Activated naive CD4-positive, alpha-beta T cell treated with Interleukin-2 at 50 U/mL for 16 hours (primary cell): ENCODE results near the gene LRP5.

Experiments used
- DNase-seq: peaks from one replicate; pipeline ENCODE4 v3.0.0-alpha.2; 2020

The LRP5 gene

GRCh38 chr11:68312117-68312779, at the start of gene LRP5:
Gene LRP5 (plus strand): TSS chr11:68312591. CDS start chr11:68312715, 124 bp downstream.
- DNase-seq, result no peak

GRCh38 chr11:68263444-68264035, 48.9 kb upstream of the LRP5 start:
- DNase-seq, result no peak

GRCh38 chr11:68264244-68264643, 48.1 kb upstream of the LRP5 start:
- no peak for DNase-seq

DNA sequence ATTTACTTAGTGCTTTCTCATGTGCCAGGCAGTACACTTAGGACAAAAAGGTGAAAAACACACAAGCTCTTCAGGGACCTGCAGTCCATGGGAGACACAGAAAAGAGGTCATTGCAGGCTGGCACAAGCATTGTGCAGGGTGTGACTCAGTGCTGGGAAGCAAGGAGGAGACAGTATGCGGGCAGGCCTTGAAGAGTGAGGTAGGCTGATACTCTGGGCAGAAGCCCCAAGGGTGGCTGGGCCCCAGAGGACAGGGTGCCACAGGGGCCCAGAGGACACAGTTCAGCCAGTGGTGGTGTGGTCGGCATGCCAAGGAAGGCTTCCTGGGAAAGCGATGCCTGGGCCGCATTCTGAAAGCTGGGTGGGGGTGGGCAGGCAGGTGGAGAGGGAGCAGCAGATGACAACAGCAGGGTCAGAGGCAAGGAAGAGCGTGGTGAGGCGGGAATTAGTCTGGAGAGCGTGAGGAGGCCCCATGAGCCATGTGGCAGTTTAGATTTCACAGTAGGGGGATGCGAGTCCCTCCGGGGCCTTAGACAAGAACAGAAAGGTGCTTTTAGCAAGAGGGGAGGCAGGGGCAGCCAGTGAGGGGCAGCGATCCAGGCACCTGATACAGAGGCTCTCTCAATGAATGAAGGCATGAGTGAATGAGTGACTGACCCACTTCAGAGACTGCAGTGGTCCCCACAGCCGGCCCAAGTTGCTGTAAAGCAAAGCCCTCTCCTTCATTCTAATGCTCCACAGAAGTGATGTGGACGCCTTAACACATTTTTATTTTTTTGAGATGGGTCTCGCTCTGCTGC, 47.5 kb upstream of the LRP5 start:
- DNase-seq, result no peak

- no peak for DNase-seq
Observed at GRCh38 chr11:68266121-68266891, 46.1 kb upstream of the LRP5 start.

DNA sequence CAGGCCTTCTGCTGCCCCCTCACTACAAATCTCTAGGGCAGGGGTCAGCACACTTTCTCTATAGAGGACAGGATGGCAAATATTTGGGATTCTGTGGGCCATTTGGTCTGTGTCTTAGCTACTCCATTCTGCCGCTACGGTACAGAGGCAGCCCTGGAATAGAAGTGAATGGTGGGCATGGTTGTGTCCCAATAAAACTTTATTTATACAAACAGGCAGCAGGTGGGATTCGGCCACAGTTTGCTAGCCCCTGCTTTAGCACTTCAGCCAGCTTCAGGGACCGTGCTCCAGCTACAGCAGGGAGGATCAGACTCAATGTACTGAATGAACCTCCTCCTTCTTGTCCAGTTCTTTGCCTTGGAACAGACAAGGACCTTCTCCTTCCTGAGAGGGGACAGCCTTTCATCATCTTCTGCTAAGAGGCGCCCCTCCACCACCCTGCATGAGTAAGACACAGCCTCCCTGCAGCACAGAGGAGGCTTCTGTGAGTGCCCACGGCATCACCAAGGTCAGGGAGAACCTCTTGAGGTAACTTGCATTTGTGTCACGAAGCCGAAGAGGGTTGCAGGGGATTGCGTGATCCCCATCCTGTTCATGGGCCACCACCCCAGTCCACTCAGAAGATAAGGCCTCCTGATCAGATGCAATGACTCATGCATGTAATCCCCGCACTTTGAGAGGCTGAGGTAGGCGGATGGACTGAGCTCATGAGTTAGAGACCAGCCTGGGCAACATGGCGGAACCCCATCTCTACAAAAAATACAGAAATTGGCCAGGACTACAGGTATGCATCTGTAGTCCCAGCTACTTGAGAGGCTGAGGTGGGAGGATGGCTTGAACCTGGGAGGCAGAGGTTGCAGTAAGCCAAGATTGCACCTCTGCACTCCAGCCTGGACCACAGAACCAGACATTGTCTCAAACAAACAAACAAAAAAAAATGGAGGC, 45.2 kb upstream of the LRP5 start:
- DNase-seq, result no peak

- DNase-seq, result no peak
Observed at GRCh38 chr11:68267881-68268240, 44.5 kb upstream of the LRP5 start.

DNA sequence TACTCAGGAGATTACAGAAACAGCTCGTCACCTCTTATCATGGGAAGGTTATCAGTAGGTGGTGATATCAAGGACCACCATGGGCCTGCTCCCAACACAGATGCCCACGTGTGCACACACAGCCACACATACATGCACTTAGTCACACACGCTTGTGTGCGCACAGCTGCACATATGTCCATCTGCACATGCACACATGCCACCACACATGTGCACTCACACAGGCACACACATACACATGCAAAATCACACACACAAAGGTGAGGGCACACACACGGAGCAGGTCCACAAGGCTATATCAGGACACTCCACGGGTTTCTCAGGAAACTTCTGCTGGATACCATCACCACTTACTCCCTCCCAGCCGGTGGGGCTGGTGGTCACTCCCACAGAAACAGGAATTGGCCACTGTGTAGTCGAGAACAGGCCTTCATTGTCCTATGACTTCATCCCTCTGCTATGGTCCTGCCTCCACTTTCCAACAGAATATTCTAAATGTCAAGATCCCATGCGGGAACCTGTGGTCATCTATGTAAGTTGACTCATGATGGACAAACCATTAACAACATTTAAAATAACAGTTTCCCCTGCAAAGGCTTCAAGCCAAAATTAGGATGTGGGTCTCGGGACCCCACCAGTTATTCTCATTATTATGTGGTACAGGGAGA, 42.8 kb upstream of the LRP5 start:
- no peak for DNase-seq

DNA sequence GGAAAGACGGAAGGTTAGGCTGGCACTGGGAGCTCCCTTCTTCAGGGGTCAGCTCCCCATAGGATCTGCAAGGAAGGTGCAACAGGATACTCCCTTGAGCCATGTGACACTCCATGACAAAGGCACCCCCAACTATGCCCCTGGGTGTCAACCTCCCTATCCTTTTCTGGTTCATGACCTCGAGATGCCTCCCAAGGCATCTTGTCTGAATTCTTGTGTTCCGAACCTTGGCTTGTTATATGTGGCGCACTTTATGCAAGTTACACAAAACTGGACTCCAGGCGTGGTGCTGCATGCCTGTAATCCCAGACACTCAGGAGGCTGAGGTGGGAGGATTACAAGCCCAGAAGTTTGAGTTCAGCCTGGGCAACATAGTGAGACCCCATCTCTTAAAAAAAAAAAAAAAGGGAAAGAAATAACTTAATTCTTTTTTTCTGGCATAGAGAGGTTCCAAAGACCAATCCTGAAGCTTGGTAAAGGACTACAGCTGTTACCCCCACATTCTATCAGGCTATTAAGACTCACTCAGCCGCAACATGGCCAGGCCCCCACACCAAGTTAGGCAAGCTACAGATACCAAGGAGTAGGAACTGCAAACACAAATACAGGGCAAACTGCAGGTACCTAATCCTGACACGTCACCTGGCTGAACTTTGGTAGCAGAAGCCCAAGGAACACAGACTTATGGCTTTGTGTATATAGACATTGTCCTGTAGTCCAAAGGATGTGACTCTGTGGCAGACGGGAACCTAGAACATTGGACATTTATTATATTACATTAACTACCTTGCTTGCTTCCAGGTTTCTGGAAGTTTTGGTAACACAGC, 42.0 kb upstream of the LRP5 start:
- no peak for DNase-seq

DNA sequence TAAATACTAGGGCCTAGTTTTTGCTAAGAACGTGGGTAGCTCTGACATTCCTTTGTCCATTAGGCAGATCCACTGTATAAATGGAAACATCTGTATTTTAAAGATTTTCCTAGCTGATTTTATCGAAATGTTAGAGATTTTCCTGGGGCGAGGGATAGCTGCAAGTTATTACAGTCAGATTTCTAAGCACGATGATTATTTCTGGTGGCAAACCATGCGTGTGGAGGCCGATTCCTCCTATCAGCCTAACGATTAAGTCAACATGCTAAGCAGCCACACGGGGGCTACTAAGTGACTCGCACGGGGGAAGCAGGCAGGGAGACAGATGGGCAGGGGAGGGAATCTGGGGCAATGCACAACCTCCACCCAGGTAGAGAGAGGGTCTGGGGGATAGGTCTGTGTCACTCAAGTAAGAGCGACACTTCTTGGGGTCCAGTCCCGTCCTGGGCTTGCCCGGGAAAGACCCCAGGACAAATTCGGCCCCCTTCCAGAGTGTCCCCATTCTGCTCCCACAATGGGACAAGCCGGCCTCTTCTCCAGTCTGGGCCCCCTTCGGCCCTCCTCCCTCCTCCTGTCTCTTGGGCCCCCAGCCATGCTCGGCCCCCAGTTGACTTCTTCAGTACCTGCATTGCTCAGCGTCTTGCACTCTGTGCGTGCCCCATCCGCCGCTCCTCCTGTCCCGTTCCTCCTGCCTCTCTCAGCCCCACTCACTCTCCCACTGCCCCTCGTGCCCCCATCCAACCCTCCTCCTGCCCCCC, 41.2 kb upstream of the LRP5 start:
- peak; percentile 55 for DNase-seq

DNA sequence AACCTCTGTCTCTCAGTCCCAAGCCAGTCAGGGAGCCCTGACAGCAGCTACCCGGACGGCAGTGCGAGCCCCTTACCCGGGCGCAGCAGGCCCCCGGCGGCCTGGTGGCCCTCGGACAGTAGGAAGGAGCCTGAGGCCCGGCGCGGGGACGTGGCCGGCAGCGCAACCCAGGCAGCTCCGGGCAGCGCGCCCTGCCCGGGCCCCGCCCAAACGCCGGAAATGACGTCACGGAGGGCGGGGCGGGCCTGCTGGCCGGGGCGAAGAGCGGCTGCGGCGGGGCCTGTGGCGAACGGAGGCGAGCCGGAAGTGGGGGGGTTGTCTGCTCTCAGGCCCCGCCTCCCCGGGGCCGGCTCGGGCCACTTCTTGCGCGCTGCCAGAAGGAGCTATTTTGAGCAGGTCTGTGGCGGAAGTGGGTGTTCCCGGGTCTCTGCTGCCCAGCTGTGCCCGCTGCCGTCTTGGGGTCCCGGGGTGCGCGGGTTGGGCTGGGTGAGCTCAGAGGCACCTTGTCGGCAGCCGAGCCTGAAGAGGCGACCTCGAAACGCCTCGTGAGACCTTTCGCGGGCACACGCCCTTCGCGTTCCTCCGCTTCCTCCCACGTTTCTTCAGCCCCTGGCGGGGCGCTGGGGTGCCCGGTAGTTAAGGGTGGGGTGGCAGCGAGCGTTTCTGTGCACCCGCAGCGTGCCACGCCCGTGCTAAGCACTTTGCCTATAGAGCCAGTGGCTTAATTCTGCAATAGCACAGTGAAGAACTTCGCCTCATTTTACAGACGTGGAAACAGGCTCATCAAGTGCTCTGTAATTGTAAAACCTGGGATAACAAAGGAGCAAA, 40.4 kb upstream of the LRP5 start, which contains the start of gene C11orf24:
C11orf24 (minus strand) TSS at position 193 of the 828 bp plus-strand sequence. CDS start 8,206 bp downstream, outside the sequence.
- peak; percentile 93 for DNase-seq

DNA sequence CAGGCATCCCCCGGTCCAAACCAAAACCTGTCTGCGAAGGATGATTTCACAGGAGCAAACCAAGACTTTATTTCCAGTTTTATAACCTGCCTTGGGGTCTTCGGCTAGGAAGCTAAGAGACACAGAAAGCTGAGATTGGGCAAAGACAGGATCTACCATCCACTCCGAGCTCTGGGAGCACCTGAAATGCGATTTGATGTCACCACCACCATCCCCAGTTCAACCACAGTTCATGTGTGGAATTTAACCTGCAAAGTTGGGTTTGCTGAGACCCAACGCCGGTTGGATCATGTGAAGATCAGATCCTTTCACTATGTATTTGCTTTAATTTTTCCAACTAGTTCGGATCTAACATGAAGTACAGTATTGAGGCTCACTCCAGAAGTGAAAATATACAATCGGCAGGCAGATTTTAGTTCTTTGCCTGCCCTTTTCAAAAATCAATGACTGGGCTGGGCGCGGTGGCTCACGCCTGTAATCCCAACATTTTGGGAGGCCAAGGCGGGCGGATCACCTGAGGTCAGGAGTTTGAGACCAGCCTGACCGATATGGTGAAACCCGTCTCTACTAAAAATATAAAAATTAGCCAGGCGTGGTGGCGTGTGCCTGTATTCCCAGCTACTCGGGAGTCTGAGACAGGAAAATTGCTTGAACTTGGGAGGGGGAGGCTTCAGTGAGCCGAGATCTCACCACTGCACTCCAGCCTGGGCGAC, 39.2 kb upstream of the LRP5 start:
- no peak for DNase-seq

GRCh38 chr11:68274306-68274705, 38.1 kb upstream of the LRP5 start:
- no peak for DNase-seq

DNA sequence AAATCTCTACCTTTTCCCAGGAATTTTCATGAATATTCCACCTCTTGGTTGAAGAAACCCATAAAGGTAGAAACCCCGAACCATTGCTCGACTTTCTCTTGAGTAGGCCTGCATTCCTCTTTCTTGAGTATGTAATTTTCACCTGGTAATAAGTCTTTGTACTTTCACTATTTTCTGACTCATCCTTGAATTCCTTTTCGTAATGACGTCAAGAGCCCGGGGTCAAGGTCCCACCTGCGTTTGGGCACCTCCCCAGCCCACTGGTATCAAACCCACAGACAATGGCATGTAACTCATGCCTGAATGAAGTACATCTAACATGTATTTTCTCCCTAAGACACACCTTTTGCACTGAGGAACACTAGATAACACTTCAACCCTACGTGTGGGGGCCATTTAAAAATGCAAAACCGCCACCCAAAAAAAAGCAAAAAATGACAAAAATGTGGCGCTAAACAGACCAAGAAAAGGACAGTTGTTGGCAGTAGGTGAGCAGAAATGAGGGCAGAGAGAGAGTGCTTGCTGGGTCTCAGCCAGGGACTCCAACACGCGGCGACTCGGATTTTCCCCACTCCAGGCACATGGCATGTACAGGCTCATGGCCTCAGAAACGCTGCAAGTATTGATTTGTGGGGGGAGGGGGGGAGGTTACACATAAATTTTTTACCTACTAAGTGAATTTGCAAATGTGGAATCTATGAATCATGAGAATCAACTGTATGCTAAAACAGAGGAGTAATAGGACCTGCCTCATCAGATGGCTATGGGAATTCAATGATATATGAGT, 36.5 kb upstream of the LRP5 start:
- DNase-seq, result no peak

GRCh38 chr11:68276861-68277260, 35.5 kb upstream of the LRP5 start:
- no peak for DNase-seq

DNA sequence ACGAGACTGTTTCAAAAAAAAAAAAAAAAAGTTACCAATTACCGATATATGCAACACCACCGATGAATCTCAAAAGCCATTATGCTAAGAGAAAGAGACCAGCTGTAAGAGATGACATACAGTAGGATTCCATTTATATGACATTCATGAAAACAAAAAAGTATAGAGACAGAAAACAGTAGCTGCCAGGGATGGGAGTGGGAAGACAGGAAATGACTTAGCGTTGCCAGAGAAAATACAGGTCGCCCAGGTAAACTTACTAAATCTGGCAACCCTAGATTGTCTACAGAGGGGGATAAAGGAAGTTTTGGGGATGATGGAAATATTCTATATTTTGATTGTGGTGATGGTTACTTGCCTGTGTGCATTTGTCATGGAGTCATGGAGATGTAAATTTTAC, 32.7 kb upstream of the LRP5 start:
- no peak for DNase-seq

- peak; percentile 30 for DNase-seq
Observed at GRCh38 chr11:68282141-68282860, 30.1 kb upstream of the LRP5 start.
